ENCODE measurements around the gene SLC22A23.

SLC22A23 gene

GRCh38 chr6:3282476-3283236 lies 174.2 kb downstream of the SLC22A23 start:
- no peak overlapping the region for H3K4me3 ChIP-seq
- no peaks in the 10 kb centered on the region; the same call in 1 of the 2 replicates for H3K36me3 ChIP-seq (replicated peaks)
- H3K4me1 ChIP-seq, result no peaks in the 10 kb centered on the region
- in situ Hi-C loops (cut with MboI; ENCODE audit: low sequenced_read_pairs), result no loop called here
- DNase-seq (ENCODE audit: low spot score in 2 of 2), result no peak
- no peaks in the 10 kb centered on the region for H3K9me3 ChIP-seq
- no peaks in the 10 kb centered on the region for H3K27me3 ChIP-seq (ENCODE audit: low read depth)

- Histone ChIP-seq H3K4me1 (no peaks in the 10 kb centered on the region), H3K36me3 (replicated peaks) (no peaks in the 10 kb centered on the region; the same call in 1 of the 2 replicates), H3K4me3 (no peak overlapping the region), H3K9me3 (no peaks in the 10 kb centered on the region), H3K27me3 (ENCODE audit: low read depth) (no peaks in the 10 kb centered on the region)
- in situ Hi-C loops (cut with MboI; ENCODE audit: low sequenced_read_pairs), result no loop called here
- no peak for DNase-seq (ENCODE audit: low spot score in 2 of 2)
Measured at GRCh38 chr6:3281631-3282475, 175.0 kb downstream of the SLC22A23 start.

GRCh38 chr6:3280866-3281465 lies 175.9 kb downstream of the SLC22A23 start:
- no peaks in the 10 kb centered on the region for H3K27me3 ChIP-seq (ENCODE audit: low read depth)

GRCh38 chr6:3280091-3280490 lies 176.8 kb downstream of the SLC22A23 start:
- in situ Hi-C loops (cut with MboI; ENCODE audit: low sequenced_read_pairs), result no loop called here
- Histone ChIP-seq H3K4me3 (no peak overlapping the region), H3K36me3 (replicated peaks) (no peaks in the 10 kb centered on the region; the same call in 1 of the 2 replicates), H3K4me1 (no peaks in the 10 kb centered on the region), H3K9me3 (no peaks in the 10 kb centered on the region), H3K27me3 (ENCODE audit: low read depth) (no peaks in the 10 kb centered on the region)
- DNase-seq (ENCODE audit: low spot score in 2 of 2), result no peak

More at GRCh38 chr6:3280866-3281465, 175.9 kb downstream of the SLC22A23 start:
- Histone ChIP-seq H3K36me3 (replicated peaks) (no peaks in the 10 kb centered on the region; the same call in 1 of the 2 replicates), H3K9me3 (no peaks in the 10 kb centered on the region), H3K4me3 (no peak overlapping the region), H3K4me1 (no peaks in the 10 kb centered on the region)
- in situ Hi-C loops (cut with MboI; ENCODE audit: low sequenced_read_pairs), result no loop called here
- DNase-seq (ENCODE audit: low spot score in 2 of 2), result no peak

- no peak for DNase-seq (ENCODE audit: low spot score in 2 of 2)
- in situ Hi-C loops (cut with MboI; ENCODE audit: low sequenced_read_pairs), result loop anchor here (5.0 kb wide), 1 partner anchor 454 kb away; no protein-coding TSS in a partner anchor
- Histone ChIP-seq H3K9me3 (no peaks in the 10 kb centered on the region), H3K36me3 (replicated peaks) (0 out of 2 replicates have a peak, but pooled peaks cover 4% of the 10 kb centered on the region), H3K4me3 (no peak overlapping the region), H3K27me3 (ENCODE audit: low read depth) (no peaks in the 10 kb centered on the region), H3K4me1 (no peaks in the 10 kb centered on the region)
Measured at GRCh38 chr6:3278691-3279090, 178.2 kb downstream of the SLC22A23 start.

GRCh38 chr6:3277851-3278416 lies 178.9 kb downstream of the SLC22A23 start:
- Histone ChIP-seq H3K27me3 (ENCODE audit: low read depth) (no peaks in the 10 kb centered on the region), H3K9me3 (no peaks in the 10 kb centered on the region), H3K4me3 (no peak overlapping the region), H3K4me1 (no peaks in the 10 kb centered on the region), H3K36me3 (replicated peaks) (0 out of 2 replicates have a peak, but pooled peaks cover 8% of the 10 kb centered on the region)
- in situ Hi-C loops (cut with MboI; ENCODE audit: low sequenced_read_pairs), result loop anchor here (5.0 kb wide), 1 partner anchor 454 kb away; no protein-coding TSS in a partner anchor
- no peak for DNase-seq (ENCODE audit: low spot score in 2 of 2)

- Histone ChIP-seq H3K9me3 (no peaks in the 10 kb centered on the region), H3K4me3 (no peak overlapping the region), H3K27me3 (ENCODE audit: low read depth) (no peaks in the 10 kb centered on the region), H3K4me1 (no peaks in the 10 kb centered on the region), H3K36me3 (replicated peaks) (peaks cover 13% of the 10 kb centered on the region; the same call in 1 of the 2 replicates)
- in situ Hi-C loops (cut with MboI; ENCODE audit: low sequenced_read_pairs), result loop anchor here (5.0 kb wide), 1 partner anchor 455 kb away; no protein-coding TSS in a partner anchor
- no peak for DNase-seq (ENCODE audit: low spot score in 2 of 2)
Measured at GRCh38 chr6:3277251-3277650, 179.6 kb downstream of the SLC22A23 start.

- no peaks in the 10 kb centered on the region for H3K4me1 ChIP-seq
- in situ Hi-C loops (cut with MboI; ENCODE audit: low sequenced_read_pairs), result loop anchor here (5.0 kb wide), 1 partner anchor 456 kb away; no protein-coding TSS in a partner anchor
- H3K27me3 ChIP-seq (ENCODE audit: low read depth), result no peaks in the 10 kb centered on the region
- H3K9me3 ChIP-seq, result no peaks in the 10 kb centered on the region
- no peak for DNase-seq (ENCODE audit: low spot score in 2 of 2)
- peaks cover 21% of the 10 kb centered on the region for H3K36me3 ChIP-seq (replicated peaks)
- H3K4me3 ChIP-seq, result no peak overlapping the region
Measured at GRCh38 chr6:3276174-3277167, 180.4 kb downstream of the SLC22A23 start.

GRCh38 chr6:3273707-3274521 lies 182.9 kb downstream of the SLC22A23 start:
- in situ Hi-C loops (cut with MboI; ENCODE audit: low sequenced_read_pairs), result no loop called here
- DNase-seq (ENCODE audit: low spot score in 2 of 2), result no peak
- Histone ChIP-seq H3K4me3 (no peak overlapping the region), H3K27me3 (ENCODE audit: low read depth) (no peaks in the 10 kb centered on the region), H3K9me3 (no peaks in the 10 kb centered on the region), H3K4me1 (no peaks in the 10 kb centered on the region), H3K36me3 (replicated peaks) (peaks cover 44% of the 10 kb centered on the region)

GRCh38 chr6:3272911-3273547 lies 183.8 kb downstream of the SLC22A23 start:
- in situ Hi-C loops (cut with MboI; ENCODE audit: low sequenced_read_pairs), result no loop called here
- Histone ChIP-seq H3K27me3 (ENCODE audit: low read depth) (no peaks in the 10 kb centered on the region), H3K4me3 (no peak overlapping the region), H3K36me3 (replicated peaks) (peaks cover 48% of the 10 kb centered on the region), H3K9me3 (no peaks in the 10 kb centered on the region), H3K4me1 (no peaks in the 10 kb centered on the region)
- DNase-seq (ENCODE audit: low spot score in 2 of 2), result no peak

- H3K4me3 ChIP-seq, result no peak overlapping the region
- in situ Hi-C loops (cut with MboI; ENCODE audit: low sequenced_read_pairs), result no loop called here
- no peaks in the 10 kb centered on the region for H3K9me3 ChIP-seq
- no peak for DNase-seq (ENCODE audit: low spot score in 2 of 2)
- H3K36me3 ChIP-seq (replicated peaks), result peaks cover 54% of the 10 kb centered on the region
- H3K27me3 ChIP-seq (ENCODE audit: low read depth), result no peaks in the 10 kb centered on the region
- H3K4me1 ChIP-seq, result no peaks in the 10 kb centered on the region
Measured at GRCh38 chr6:3271756-3272155, 185.1 kb downstream of the SLC22A23 start.
